ENCODE results near the gene SIT1. TPM values are rescaled to one million over a fixed set of nuclear protein-coding genes. Genes with fewer than 3 reads are reported as not detected.

SIT1 gene
- total RNA-seq (2022; extraction: Qiagen RNA extraction), result not detected in 5 replicates

GRCh38 chr9:35650341-35651158, at the start of gene SIT1:
Gene SIT1 (minus strand): TSS chr9:35650931. CDS start chr9:35650853, 78 bp downstream.

DNA sequence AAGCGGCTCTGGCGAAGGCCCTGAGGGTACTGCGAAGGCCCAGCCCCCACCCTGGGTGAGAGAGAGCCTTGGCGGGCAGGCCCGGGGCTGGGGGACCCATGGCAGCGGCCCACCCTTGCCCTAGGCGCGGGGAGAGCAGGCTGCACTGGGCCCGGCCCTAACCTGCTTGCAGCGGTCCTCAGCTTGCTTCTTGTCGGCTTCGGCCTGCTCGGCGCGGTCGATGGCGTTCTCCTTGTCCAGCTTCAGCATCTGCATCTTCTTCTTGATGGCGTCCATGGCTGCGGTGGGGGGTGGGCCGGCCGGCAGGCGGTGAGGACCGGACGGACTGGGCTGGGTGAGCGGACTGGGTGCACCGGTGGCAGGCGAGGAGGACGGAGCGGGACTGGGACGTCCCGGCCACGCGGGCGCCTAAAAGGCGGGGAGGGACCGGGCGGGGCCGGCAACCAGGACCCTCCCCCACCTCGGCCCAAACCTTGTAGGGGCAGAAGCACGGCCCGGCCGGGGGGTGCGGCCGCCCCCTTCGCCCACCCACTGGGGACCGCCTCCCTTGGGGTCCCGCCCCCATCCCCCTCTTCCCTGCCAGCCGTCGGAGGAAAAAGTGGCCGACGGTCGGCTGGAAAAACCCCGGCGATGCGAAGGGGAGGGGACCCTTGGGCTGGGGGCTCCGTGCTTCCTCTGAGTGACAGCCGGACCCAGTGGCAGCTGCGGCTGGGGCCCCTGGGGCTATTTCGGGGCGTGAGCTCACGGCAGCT, 39.0 kb upstream of the SIT1 start, which contains the start of gene TPM2:
TSS of gene TPM2 (minus strand) at position 384 of the 752 bp plus-strand sequence. CDS start at position 276, 108 bp downstream.

GRCh38 chr9:35673132-35674024, 22.6 kb upstream of the SIT1 start, which contains the start of gene CA9:
Gene CA9 (plus strand): TSS chr9:35673928. CDS start chr9:35673960, 32 bp downstream.

DNA sequence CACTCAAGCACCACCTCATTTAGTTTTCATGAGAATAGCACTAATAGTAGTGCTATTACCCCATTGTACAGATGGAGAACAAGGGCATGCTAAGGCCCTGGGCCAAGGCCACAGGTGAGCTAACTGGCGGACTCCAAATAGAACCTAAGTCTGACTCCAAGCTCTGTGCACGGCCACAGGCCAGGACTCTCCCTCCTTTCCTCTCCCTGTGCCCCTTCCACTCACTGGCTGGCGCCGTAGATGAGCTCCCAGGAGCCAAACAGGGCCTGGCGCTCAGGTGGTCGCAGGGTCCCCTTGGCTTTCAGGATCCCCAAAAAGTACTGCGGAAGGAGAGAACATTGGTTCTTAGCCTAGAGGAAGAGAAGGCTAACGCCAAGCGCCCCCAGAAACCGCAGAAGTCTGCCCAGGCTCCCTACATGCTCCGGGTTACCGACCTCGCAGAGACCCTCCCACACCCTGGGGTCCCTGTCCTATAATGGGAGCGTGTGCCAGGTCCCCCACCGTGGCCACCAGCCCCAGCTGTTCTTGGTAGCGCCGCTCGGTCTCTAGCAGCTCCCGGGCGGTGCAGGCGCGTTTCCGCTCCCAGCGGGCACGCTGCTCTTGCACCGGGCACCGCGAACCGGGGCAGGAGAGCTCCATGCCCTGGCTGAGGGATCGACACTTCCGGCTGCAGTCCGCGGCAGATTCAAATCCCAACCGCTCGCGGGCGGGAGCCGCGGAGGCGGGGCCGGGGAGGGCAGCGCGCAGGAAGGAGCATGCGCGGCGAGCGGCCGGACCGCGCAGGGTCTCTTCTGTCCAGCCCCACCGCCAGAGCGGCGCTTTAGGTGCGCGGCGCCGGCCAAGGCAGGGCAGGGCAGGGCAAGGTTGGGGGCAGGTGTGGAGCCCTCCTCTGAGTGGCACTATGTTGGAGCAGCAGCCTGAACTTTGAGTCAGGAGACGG, 14.1 kb upstream of the SIT1 start, which contains the start of gene ARHGEF39:
TSS of gene ARHGEF39 (minus strand) at position 665 of the 940 bp plus-strand sequence. CDS start at position 639, 26 bp downstream.

GRCh38 chr9:35658137-35658967, 7.6 kb upstream of the SIT1 start, which contains the start of gene CCDC107:
Gene CCDC107 (plus strand): TSS chr9:35658292. CDS start chr9:35658380, 88 bp downstream.

GRCh38 chr9:35657546-35658136, 6.9 kb upstream of the SIT1 start, which contains the start of gene RMRP:
Gene RMRP (minus strand): TSS chr9:35658019.

GRCh38 chr9:35618325-35618727, 32.4 kb downstream of the SIT1 start, which contains the start of gene CD72:
Gene CD72 (minus strand): TSS chr9:35618413. CDS start chr9:35618303, 110 bp downstream.

DNA sequence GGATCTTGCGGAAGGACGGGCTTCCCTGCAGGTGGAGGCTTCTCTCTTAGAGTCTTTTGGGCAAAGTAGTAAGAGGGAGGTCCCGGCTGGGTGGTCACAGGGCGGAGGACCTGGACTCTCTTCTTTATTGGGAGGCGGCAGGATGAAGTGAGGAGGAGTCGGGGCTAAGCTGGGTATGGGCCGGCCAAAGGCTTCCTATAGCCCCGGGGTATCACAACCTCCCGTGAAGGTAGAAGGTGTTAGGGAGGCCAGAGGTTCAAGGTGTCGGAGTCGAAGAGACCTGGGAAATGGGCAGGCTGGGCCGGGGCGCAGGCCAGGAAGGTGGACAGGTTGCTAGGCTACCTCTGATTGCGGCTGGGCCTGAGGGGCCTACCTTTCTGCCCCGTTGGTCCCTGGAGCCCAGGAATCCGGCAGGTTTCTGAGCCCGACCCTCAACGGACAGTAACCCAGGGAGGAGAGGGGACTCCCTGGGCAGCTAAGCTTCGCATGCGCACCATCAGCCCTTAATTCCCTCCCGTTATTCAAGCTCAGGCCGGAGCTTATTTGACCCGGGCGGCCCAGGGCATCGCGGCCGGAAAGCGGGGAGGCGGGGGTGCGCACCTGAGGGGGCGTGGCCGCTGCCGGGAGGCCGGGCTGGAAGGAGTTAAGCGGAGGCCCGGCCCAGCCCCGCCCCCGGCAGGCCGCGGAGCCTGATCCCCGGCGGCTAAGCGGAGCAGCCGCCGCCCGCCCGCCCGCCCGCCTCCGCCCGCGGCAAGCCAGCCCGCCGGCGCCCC, 46.0 kb downstream of the SIT1 start, which contains the start of gene TESK1:
TSS of gene TESK1 (plus strand) at position 685 of the 773 bp plus-strand sequence. CDS start 358 bp downstream, outside the sequence.

Other genes with a start within 250 kb of the SIT1 start
- gene RUSC2, start 160.8 kb downstream of the SIT1 start, total RNA-seq (2022; extraction: Qiagen RNA extraction), result 22.4 to 33.2 TPM (median 29.5 TPM) in 5 replicates
- gene TESK1, start 45.7 kb downstream of the SIT1 start, total RNA-seq (2022; extraction: Qiagen RNA extraction), result 23.2 to 30.9 TPM (median 29.9 TPM) in 5 replicates
- 0.06 to 0.18 TPM (median 0.12 TPM) in 4 of 5 replicates, not detected in the other for gene CD72, start 32.5 kb downstream of the SIT1 start, total RNA-seq (2022; extraction: Qiagen RNA extraction)
- 4.2 to 11.7 TPM (median 7.0 TPM) in 3 of 5 replicates, not detected in the others for gene RMRP, start 7.1 kb upstream of the SIT1 start, total RNA-seq (2022; extraction: Qiagen RNA extraction)
- 21.2 to 27.0 TPM (median 25.3 TPM) in 5 replicates for gene CCDC107, start 7.4 kb upstream of the SIT1 start, total RNA-seq (2022; extraction: Qiagen RNA extraction)
- 13.1 to 20.9 TPM (median 19.3 TPM) in 5 replicates for gene ARHGEF39, start 14.3 kb upstream of the SIT1 start, total RNA-seq (2022; extraction: Qiagen RNA extraction)
- gene CA9, start 23.0 kb upstream of the SIT1 start, total RNA-seq (2022; extraction: Qiagen RNA extraction), result 4.2 to 7.9 TPM (median 7.3 TPM) in 5 replicates
- gene TPM2, start 39.0 kb upstream of the SIT1 start, total RNA-seq (2022; extraction: Qiagen RNA extraction), result 623 to 688 TPM (median 654 TPM) in 5 replicates
- 110 to 135 TPM (median 123 TPM) in 5 replicates for gene TLN1, start 81.3 kb upstream of the SIT1 start, total RNA-seq (2022; extraction: Qiagen RNA extraction)
- gene CREB3, start 81.7 kb upstream of the SIT1 start, total RNA-seq (2022; extraction: Qiagen RNA extraction), result 58.6 to 69.3 TPM (median 61.3 TPM) in 5 replicates
- 27.4 to 38.0 TPM (median 34.1 TPM) in 5 replicates for gene GBA2, start 98.3 kb upstream of the SIT1 start, total RNA-seq (2022; extraction: Qiagen RNA extraction)
- gene RGP1, start 98.4 kb upstream of the SIT1 start, total RNA-seq (2022; extraction: Qiagen RNA extraction), result 12.8 to 17.3 TPM (median 15.8 TPM) in 5 replicates
- gene MSMP, start 103.3 kb upstream of the SIT1 start, total RNA-seq (2022; extraction: Qiagen RNA extraction), result 0.30 to 0.48 TPM (median 0.36 TPM) in 3 of 5 replicates, not detected in the others
- 4.6 to 7.4 TPM (median 6.1 TPM) in 5 replicates for gene NPR2, start 140.7 kb upstream of the SIT1 start, total RNA-seq (2022; extraction: Qiagen RNA extraction)
- 0.44 to 0.64 TPM (median 0.58 TPM) in 5 replicates for gene SPAG8, start 161.3 kb upstream of the SIT1 start, total RNA-seq (2022; extraction: Qiagen RNA extraction)
- 69.8 to 110 TPM (median 103 TPM) in 5 replicates for gene HINT2, start 164.1 kb upstream of the SIT1 start, total RNA-seq (2022; extraction: Qiagen RNA extraction)
- not detected in 5 replicates for gene FAM221B, start 177.8 kb upstream of the SIT1 start, total RNA-seq (2022; extraction: Qiagen RNA extraction)
- 2.5 to 3.7 TPM (median 3.4 TPM) in 5 replicates for gene TMEM8B, start 178.3 kb upstream of the SIT1 start, total RNA-seq (2022; extraction: Qiagen RNA extraction)
- not detected in 5 replicates for gene OR13J1, start 219.5 kb upstream of the SIT1 start, total RNA-seq (2022; extraction: Qiagen RNA extraction)